Neuron (in vitro differentiated cells): ENCODE data around the gene MAGED1.
"Not testable (repeated sequence)": the region's sequence is repeated elsewhere in the genome, so short reads cannot be mapped to it uniquely, and the experiment has no call there.

Experiments
- H2AFZ ChIP-seq: one replicate; pipeline ENCODE4 v1.6.1; 2013; ENCODE audit warnings: low read depth, mild to moderate bottlenecking, inconsistent platforms, low read length, moderate library complexity
- H3K27me3 ChIP-seq: one replicate; pipeline ENCODE4 v1.6.1; 2013; ENCODE audit warnings: low read length; ENCODE audit not compliant: insufficient read depth
- H3K36me3 ChIP-seq: one replicate; pipeline ENCODE4 v1.6.1; 2013; ENCODE audit warnings: low read length; ENCODE audit not compliant: insufficient read depth
- H3K4me1 ChIP-seq: one replicate; pipeline ENCODE4 v1.6.1; 2013; ENCODE audit warnings: low read length; ENCODE audit not compliant: insufficient read depth
- H3K4me3 ChIP-seq: 2 replicates; pipeline ENCODE4 v1.5.1; 2013; ENCODE audit warnings: mild to moderate bottlenecking, low read length, moderate library complexity
- H3K9me3 ChIP-seq: one replicate; pipeline ENCODE4 v1.6.1; 2013; ENCODE audit warnings: low read length

Gene MAGED1

GRCh38 chrX:51870354-51870753 is 23.1 kb upstream of the MAGED1 start:
- Histone ChIP-seq H3K4me1 (peaks cover 11% of the 10 kb centered on the region), H3K4me3 (no peak overlapping the region), H3K27me3 (no peaks in the 10 kb centered on the region), H3K9me3 (no peaks in the 10 kb centered on the region), H3K36me3 (no peaks in the 10 kb centered on the region), H2AFZ (no peak overlapping the region)

GRCh38 chrX:51874123-51874522 is 19.3 kb upstream of the MAGED1 start:
- no peaks in the 10 kb centered on the region for H3K27me3 ChIP-seq
- no peak overlapping the region for H3K4me3 ChIP-seq
- H2AFZ ChIP-seq: no peak overlapping the region
- no peaks in the 10 kb centered on the region for H3K36me3 ChIP-seq
- peaks cover 3% of the 10 kb centered on the region for H3K4me1 ChIP-seq
- no peaks in the 10 kb centered on the region for H3K9me3 ChIP-seq

- H3K4me1 ChIP-seq: peaks cover 3% of the 10 kb centered on the region
- H3K27me3 ChIP-seq: no peaks in the 10 kb centered on the region
- H2AFZ ChIP-seq: no peak overlapping the region
- no peak overlapping the region for H3K4me3 ChIP-seq
- no peaks in the 10 kb centered on the region for H3K9me3 ChIP-seq
- H3K36me3 ChIP-seq: no peaks in the 10 kb centered on the region
Measured at GRCh38 chrX:51876441-51876840, 17.0 kb upstream of the MAGED1 start.

- H2AFZ ChIP-seq: no peak overlapping the region
- H3K27me3 ChIP-seq: no peaks in the 10 kb centered on the region
- no peak overlapping the region for H3K4me3 ChIP-seq
- H3K36me3 ChIP-seq: no peaks in the 10 kb centered on the region
- H3K4me1 ChIP-seq: peaks cover 3% of the 10 kb centered on the region
- H3K9me3 ChIP-seq: no peaks in the 10 kb centered on the region
Measured at GRCh38 chrX:51878056-51878455, 15.4 kb upstream of the MAGED1 start.

- peaks cover 13% of the 10 kb centered on the region for H3K4me1 ChIP-seq
- no peaks in the 10 kb centered on the region for H3K27me3 ChIP-seq
- H3K9me3 ChIP-seq: no peaks in the 10 kb centered on the region
- H3K36me3 ChIP-seq: no peaks in the 10 kb centered on the region
- no peak overlapping the region for H2AFZ ChIP-seq
- no peak overlapping the region for H3K4me3 ChIP-seq
Measured at GRCh38 chrX:51889851-51890250, 3.6 kb upstream of the MAGED1 start.

GRCh38 chrX:51891245-51891644 is 2.2 kb upstream of the MAGED1 start:
- peak overlapping the region; percentile 30 for H3K4me3 ChIP-seq
- no peaks in the 10 kb centered on the region for H3K27me3 ChIP-seq
- peaks cover 26% of the 10 kb centered on the region for H3K4me1 ChIP-seq
- H3K36me3 ChIP-seq: peaks cover 7% of the 10 kb centered on the region
- no peak overlapping the region for H2AFZ ChIP-seq
- no peaks in the 10 kb centered on the region for H3K9me3 ChIP-seq

- peak overlapping the region; percentile 30 for H3K4me3 ChIP-seq
- no peak overlapping the region for H2AFZ ChIP-seq
- no peaks in the 10 kb centered on the region for H3K9me3 ChIP-seq
- no peaks in the 10 kb centered on the region for H3K27me3 ChIP-seq
- peaks cover 26% of the 10 kb centered on the region for H3K4me1 ChIP-seq
- peaks cover 13% of the 10 kb centered on the region for H3K36me3 ChIP-seq
Measured at GRCh38 chrX:51891821-51892551, 1.4 kb upstream of the MAGED1 start.

- H3K4me3 ChIP-seq: peak overlapping the region; percentile 87
- H3K4me1 ChIP-seq: peaks cover 26% of the 10 kb centered on the region
- H3K9me3 ChIP-seq: no peaks in the 10 kb centered on the region
Measured at GRCh38 chrX:51893931-51894696, 691 bp downstream of the MAGED1 start.

GRCh38 chrX:51894697-51895336 is 1.4 kb downstream of the MAGED1 start:
- Histone ChIP-seq H3K4me1 (peaks cover 26% of the 10 kb centered on the region), H3K36me3 (peaks cover 30% of the 10 kb centered on the region), H2AFZ (no peak overlapping the region), H3K27me3 (no peaks in the 10 kb centered on the region), H3K9me3 (no peaks in the 10 kb centered on the region), H3K4me3 (peak overlapping the region; percentile 87)

More at GRCh38 chrX:51893931-51894696, 691 bp downstream of the MAGED1 start:
- Histone ChIP-seq H2AFZ (no peak overlapping the region), H3K27me3 (no peaks in the 10 kb centered on the region), H3K36me3 (peaks cover 28% of the 10 kb centered on the region)

- H2AFZ ChIP-seq: no peak overlapping the region
- peaks cover 42% of the 10 kb centered on the region for H3K36me3 ChIP-seq
- no peaks in the 10 kb centered on the region for H3K27me3 ChIP-seq
- H3K4me1 ChIP-seq: peaks cover 23% of the 10 kb centered on the region
- H3K4me3 ChIP-seq: no peak overlapping the region
- H3K9me3 ChIP-seq: no peaks in the 10 kb centered on the region
Measured at GRCh38 chrX:51896626-51897025, 3.2 kb downstream of the MAGED1 start.

- H3K27me3 ChIP-seq: no peaks in the 10 kb centered on the region
- no peak overlapping the region for H2AFZ ChIP-seq
- peaks cover 13% of the 10 kb centered on the region for H3K4me1 ChIP-seq
- H3K9me3 ChIP-seq: no peaks in the 10 kb centered on the region
- H3K36me3 ChIP-seq: peaks cover 54% of the 10 kb centered on the region
- no peak overlapping the region for H3K4me3 ChIP-seq
Measured at GRCh38 chrX:51899741-51900140, 6.3 kb downstream of the MAGED1 start.

GRCh38 chrX:51902510-51903050 is 9.2 kb downstream of the MAGED1 start:
- no peak overlapping the region for H2AFZ ChIP-seq
- no peak overlapping the region for H3K4me3 ChIP-seq
- no peaks in the 10 kb centered on the region for H3K27me3 ChIP-seq
- H3K4me1 ChIP-seq: no peaks in the 10 kb centered on the region
- H3K9me3 ChIP-seq: no peaks in the 10 kb centered on the region
- H3K36me3 ChIP-seq: peaks cover 35% of the 10 kb centered on the region

- peaks cover 22% of the 10 kb centered on the region for H3K36me3 ChIP-seq
- H3K9me3 ChIP-seq, H3K27me3 ChIP-seq, H3K4me3 ChIP-seq, H3K4me1 ChIP-seq, H2AFZ ChIP-seq: not testable (repeated sequence)
Measured at GRCh38 chrX:51905152-51905551, 11.7 kb downstream of the MAGED1 start.
